ENCODE data around the gene PI4KA.

The PI4KA gene

GRCh38 chr22:20881869-20882815 is 23.5 kb upstream of the PI4KA start:
- no peak for DNase-seq

GRCh38 chr22:20881231-20881630 is 22.6 kb upstream of the PI4KA start:
- DNase-seq: no peak

- DNase-seq: no peak
Measured at GRCh38 chr22:20877715-20878114, 19.1 kb upstream of the PI4KA start.

DNA sequence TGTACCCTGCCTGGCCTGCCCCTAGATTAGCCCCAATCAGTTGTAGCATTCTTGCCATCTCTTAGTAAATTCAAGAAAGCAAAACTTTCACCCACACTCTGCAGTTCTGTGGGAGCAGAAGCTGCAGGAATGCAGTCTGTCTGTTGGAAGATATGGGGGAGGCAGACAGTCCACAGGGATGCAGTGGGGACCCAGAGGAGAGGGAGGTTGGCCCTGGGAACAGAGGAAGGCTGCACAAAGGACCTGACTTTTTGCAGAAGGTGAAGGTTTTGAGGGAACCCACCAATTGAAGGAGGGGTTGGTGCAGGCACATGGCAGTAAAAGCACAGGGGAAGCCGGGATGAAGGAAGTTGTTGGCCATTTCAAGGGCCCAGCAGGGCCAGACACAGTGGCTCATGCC is 16.7 kb upstream of the PI4KA start:
- no peak for DNase-seq

GRCh38 chr22:20873214-20873613 is 14.6 kb upstream of the PI4KA start:
- DNase-seq: no peak

DNA sequence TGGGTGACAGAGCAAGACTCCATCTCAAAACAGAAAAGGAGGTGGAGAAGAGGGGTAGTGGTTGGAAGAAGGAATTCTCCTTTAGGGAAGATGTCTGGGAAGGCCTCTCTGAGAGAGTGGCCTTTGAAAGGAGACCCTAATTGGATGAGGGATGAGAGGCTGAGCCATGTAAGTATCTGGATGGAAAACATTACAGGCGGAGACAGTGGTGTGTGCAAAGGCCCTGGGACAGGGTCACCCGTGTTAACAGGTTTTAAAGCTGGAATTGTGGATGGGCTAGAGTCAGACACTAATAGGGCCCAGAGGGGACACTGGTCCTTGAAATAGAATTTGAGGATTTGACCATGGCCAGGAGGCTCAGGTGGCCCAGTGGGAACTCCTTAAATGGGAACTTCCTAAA is 10.6 kb upstream of the PI4KA start:
- DNase-seq: no peak

DNA sequence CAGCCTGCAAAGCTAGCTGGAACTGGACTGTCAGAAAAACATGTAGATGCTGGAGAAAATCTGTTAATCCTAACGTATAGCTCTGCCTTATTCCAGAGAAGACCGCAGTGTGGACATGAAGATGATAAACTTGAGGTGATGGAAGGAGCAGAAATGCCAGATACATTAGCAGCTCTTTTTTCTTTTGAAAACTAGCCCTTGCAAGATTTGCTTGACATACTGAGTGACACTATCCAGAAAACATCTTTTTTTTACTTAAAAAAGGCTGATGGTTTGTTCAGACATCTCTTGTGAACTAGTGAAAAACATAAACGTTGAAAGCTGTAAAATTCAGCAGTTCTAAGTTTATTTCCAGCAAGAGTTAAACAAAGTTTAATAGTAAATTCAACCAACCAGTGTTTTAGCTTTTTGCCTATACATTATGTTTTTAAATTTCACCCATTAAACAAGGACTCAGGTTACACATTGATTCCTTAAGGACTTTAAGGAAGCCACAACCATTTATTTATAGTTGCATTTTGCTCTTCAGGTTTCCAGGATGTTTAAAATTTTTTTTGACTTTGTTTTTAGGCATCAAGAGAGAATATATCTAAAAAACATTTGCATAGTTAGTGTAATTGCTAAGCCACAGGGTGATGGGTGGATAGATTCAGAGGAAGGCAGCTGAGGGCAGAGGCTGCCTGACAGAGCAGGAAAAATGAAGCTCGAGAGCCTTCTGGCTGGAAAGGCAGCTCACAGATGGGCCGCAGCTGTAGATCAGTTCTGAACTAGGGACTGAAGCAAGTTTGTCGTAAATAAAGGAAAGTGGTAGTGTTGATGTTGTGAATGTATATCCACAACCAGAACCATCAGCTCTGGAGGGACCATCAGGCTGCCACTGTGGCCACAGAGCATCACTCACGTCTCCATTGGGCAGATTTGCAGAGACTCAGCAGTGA is 9.7 kb upstream of the PI4KA start:
- DNase-seq: no peak

DNA sequence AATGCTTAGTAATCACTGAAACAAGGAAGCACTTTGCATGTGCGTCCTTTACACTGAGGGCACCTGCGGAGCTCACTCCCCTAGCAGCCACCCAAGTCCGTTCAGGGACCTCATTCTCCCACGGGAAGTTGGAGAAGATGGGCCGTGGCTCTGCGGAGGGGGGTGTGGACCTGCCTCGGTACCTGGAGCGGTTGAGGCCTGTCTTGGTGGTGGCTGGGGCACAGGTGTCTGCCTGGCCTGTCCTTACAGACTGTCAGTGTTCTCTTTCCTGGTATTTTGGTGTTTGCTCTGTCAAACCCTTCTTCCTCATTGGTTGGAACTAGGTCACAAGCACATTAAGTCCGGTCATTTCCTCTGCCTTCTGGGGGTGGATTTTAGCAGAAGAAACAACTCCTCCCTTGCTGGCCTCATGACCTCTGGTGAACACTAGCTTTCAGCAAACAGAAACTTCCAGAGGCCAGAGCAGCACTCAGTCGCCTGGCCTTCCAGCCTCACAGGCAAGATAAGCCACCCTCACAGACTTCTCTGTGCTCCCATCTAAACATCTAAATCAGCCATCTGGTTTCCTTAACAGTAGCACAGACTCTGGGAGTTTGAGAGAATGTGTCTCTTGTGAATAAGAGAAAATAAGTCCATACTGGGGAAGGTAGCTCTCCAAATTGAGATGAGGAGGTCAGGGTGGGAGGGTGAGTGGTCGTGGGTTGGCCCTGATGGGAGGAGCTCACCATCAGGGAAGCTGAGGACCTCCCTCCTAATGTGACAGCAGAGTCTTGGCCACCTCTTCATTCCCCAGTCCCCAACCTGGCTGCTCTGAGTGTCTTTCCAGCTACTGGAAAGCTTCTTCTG is 8.8 kb upstream of the PI4KA start:
- no peak for DNase-seq

- DNase-seq: no peak
Measured at GRCh38 chr22:20866736-20867135, 8.1 kb upstream of the PI4KA start.

GRCh38 chr22:20865875-20866445 is 7.3 kb upstream of the PI4KA start:
- no peak for DNase-seq

- DNase-seq: no peak
Measured at GRCh38 chr22:20865331-20865730, 6.7 kb upstream of the PI4KA start.

GRCh38 chr22:20864186-20864908 is 5.7 kb upstream of the PI4KA start:
- no peak for DNase-seq

- DNase-seq: no peak
Measured at GRCh38 chr22:20863366-20863765, 4.8 kb upstream of the PI4KA start.

DNA sequence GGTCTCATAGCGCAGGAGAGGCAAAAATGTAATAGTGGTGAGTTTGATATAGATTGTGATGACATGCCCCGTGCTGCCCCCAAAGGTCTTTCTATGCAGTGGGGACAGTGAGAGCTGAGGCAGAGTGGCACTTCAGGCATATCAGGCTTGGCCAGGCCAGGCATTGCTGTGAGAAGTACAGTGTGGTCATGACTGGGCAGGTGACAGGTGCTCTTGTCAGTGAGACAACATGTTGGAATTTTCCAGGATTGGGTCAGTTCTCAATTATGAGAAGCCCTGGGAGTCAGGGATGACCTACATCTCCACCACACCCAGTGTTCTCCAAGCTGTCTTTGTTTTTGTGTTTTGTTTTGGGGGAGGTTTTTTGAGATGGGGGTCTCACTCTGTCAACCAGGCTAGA is 3.9 kb upstream of the PI4KA start:
- no peak for DNase-seq

GRCh38 chr22:20859615-20860014 is 1.0 kb upstream of the PI4KA start:
- DNase-seq: no peak

GRCh38 chr22:20857838-20858614 is 585 bp downstream of the PI4KA start:
- peak; percentile 87 to 91 for DNase-seq

GRCh38 chr22:20857247-20857643 is 1.4 kb downstream of the PI4KA start:
- DNase-seq: no peak

DNA sequence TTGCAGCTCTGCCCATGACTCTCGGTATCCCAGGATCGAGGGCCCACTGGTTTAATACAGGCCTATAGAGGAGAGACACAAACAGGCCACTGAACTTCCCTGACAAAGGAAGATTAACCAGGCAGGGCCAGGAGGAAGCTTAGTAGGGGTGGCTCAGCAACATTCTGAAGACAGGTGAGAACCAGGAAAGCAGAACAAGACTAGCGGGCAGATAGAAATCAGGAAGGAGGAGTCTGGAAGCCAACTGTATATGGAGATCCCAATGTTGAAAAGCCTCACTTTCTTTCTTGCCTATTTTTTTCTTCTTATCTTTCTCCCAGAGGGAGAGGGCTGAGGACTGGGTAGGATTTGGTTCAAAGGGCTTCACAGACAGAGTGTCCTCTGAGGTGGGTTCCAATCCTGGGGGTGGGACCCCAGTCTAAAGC is 5.4 kb downstream of the PI4KA start:
- no peak for DNase-seq

GRCh38 chr22:20852503-20852902 is 6.1 kb downstream of the PI4KA start:
- peak in 1 of 2 experiments; percentile 25 for DNase-seq

GRCh38 chr22:20852076-20852475 is 6.5 kb downstream of the PI4KA start:
- peak in 1 of 2 experiments; percentile 24 for DNase-seq

DNA sequence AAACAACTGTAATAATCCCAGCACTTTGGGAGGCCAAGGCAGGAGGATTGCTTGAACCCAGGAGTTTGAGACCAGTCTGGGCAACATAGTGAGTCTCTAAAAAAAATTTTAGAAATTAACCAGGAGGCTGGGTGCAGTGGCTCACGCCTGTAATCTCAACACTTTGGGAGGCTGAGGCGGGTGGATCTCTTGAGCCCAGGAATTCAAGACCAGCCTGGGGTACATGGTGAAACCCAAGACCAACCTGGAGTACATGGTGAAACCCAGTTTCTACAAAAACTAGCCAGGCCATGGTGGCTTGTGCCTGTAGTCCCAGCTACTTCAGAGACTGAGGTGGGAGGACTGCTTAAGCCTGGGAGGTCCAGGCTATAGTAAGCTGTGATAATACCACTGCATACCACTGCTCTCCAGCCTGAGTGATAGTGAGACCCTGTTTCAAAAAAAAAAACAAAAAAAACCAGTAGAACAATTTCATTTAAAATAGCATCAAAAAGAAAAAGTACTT is 11.2 kb downstream of the PI4KA start:
- no peak for DNase-seq
